ENCODE results near the gene SSTR5. TPM values are rescaled to one million over a fixed set of nuclear protein-coding genes. Genes with fewer than 3 reads are reported as not detected.

Gene SSTR5
- total RNA-seq, 6 experiments from 2014 or later: not detected

GRCh38 chr16:1088295-1089170 is 16.0 kb downstream of the SSTR5 start:
- no peak for TF ChIP-seq CTCF (IDR thresholded peaks at IDR 0.05)
- H3K4me3 Mint-ChIP-seq: no peak overlapping the region
- peaks cover 31% of the 10 kb centered on the region for H3K9me3 Mint-ChIP-seq
- no peak overlapping the region for H3K27ac Mint-ChIP-seq
- peaks cover 7% of the 10 kb centered on the region for H3K27me3 Mint-ChIP-seq (ENCODE audit: insufficient read depth)
- DNase-seq: no peak
- H3K4me1 Mint-ChIP-seq (ENCODE audit: low read depth): no peaks in the 10 kb centered on the region
- peaks cover 6% of the 10 kb centered on the region for H3K36me3 Mint-ChIP-seq (ENCODE audit: low read depth)

GRCh38 chr16:1089439-1089821 is 16.9 kb downstream of the SSTR5 start:
- H3K27ac Mint-ChIP-seq: no peak overlapping the region
- peaks cover 23% of the 10 kb centered on the region for H3K9me3 Mint-ChIP-seq
- no peak for DNase-seq
- no peak for TF ChIP-seq CTCF (IDR thresholded peaks at IDR 0.05)
- peaks cover 7% of the 10 kb centered on the region for H3K27me3 Mint-ChIP-seq (ENCODE audit: insufficient read depth)
- H3K36me3 Mint-ChIP-seq (ENCODE audit: low read depth): peaks cover 6% of the 10 kb centered on the region
- H3K4me1 Mint-ChIP-seq (ENCODE audit: low read depth): no peaks in the 10 kb centered on the region
- no peak overlapping the region for H3K4me3 Mint-ChIP-seq

- H3K4me3 Mint-ChIP-seq: no peak overlapping the region
- peaks cover 6% of the 10 kb centered on the region for H3K27me3 Mint-ChIP-seq (ENCODE audit: insufficient read depth)
These were observed 17.5 kb downstream of the SSTR5 start for GRCh38 chr16:1089822-1090619.

GRCh38 chr16:1090620-1091587 is 18.4 kb downstream of the SSTR5 start:
- H3K27me3 Mint-ChIP-seq (ENCODE audit: insufficient read depth): peaks cover 6% of the 10 kb centered on the region
- H3K36me3 Mint-ChIP-seq (ENCODE audit: low read depth): no peaks in the 10 kb centered on the region; the same call in 1 of the 2 replicates
- H3K9me3 Mint-ChIP-seq: peaks cover 9% of the 10 kb centered on the region; the same call in 1 of the 2 replicates
- H3K4me1 Mint-ChIP-seq (ENCODE audit: low read depth): no peaks in the 10 kb centered on the region
- no peak for TF ChIP-seq CTCF (IDR thresholded peaks at IDR 0.05)
- H3K4me3 Mint-ChIP-seq: no peak overlapping the region
- no peak for DNase-seq
- H3K27ac Mint-ChIP-seq: no peak overlapping the region

More at GRCh38 chr16:1089822-1090619, 17.5 kb downstream of the SSTR5 start:
- no peak for DNase-seq
- Mint-ChIP-seq H3K9me3 (peaks cover 17% of the 10 kb centered on the region), H3K36me3 (ENCODE audit: low read depth) (peaks cover 4% of the 10 kb centered on the region), H3K4me1 (ENCODE audit: low read depth) (no peaks in the 10 kb centered on the region), H3K27ac (no peak overlapping the region)
- no peak for TF ChIP-seq CTCF (IDR thresholded peaks at IDR 0.05)
